CD8-positive, alpha-beta memory T cell (primary cell): Measurements from ENCODE around the gene TMPRSS3. TPM values are rescaled to one million over a fixed set of nuclear protein-coding genes. Genes with fewer than 3 reads are reported as not detected.

Experiments
- CTCF ChIA-PET: fragments of 350-600 bp; sonication (Branson Sonifier 250); formaldehyde crosslinking; loops from one replicate; lab custom pipeline; 2021; ENCODE audit warnings: antibody characterized with exemption; lab: Charles Lee
- POLR2A ChIA-PET: fragments of 350-600 bp; sonication (Branson Sonifier 250); formaldehyde crosslinking; loops from one replicate; lab custom pipeline; 2021; ENCODE audit warnings: antibody characterized with exemption; lab: Charles Lee
- DNase-seq, 5 donors: peaks; one replicate each; pipeline versions ENCODE4 v3.0.0 to v3.0.0-alpha.2; 2020 to 2022; ENCODE audit warnings: mixed read lengths in 1 of 5
- H3K27ac ChIP-seq: one replicate; pipeline ENCODE4 v1.7.0; 2013; ENCODE audit warnings: low read depth, mild to moderate bottlenecking, low read length, moderate library complexity
- H3K27me3 ChIP-seq: 2 replicates; pipeline ENCODE4 v1.7.0; 2013; ENCODE audit warnings: low read length, mild to moderate bottlenecking; ENCODE audit not compliant: insufficient read depth, poor library complexity, severe bottlenecking
- H3K36me3 ChIP-seq: 2 replicates; pipeline ENCODE4 v1.7.0; 2013; ENCODE audit warnings: mild to moderate bottlenecking, low read length, moderate library complexity; ENCODE audit not compliant: insufficient read depth
- H3K4me1 ChIP-seq: 2 replicates; pipeline ENCODE4 v1.7.0; 2013; ENCODE audit warnings: mild to moderate bottlenecking, low read length, moderate library complexity; ENCODE audit not compliant: insufficient read depth
- H3K4me3 ChIP-seq: 2 replicates; pipeline ENCODE4 v1.7.0; 2013; ENCODE audit warnings: mild to moderate bottlenecking, low read length
- H3K9me3 ChIP-seq: 2 replicates; pipeline ENCODE4 v1.7.0; 2013; ENCODE audit warnings: mild to moderate bottlenecking, low read length
- H3K27ac Mint-ChIP-seq, 8 donors: one replicate each; pipeline ENCODE4 v1.8.0; 2020 to 2021; ENCODE audit warnings: mixed read lengths in 8 of 8, mild to moderate bottlenecking in 6 of 8, inconsistent platforms in 3 of 8, moderate library complexity in 3 of 8
- H3K27me3 Mint-ChIP-seq, 2 donors: one replicate each; pipeline ENCODE4 v1.8.0; 2020 to 2021; ENCODE audit warnings: mixed read lengths in 2 of 2, mild to moderate bottlenecking in 1 of 2, moderate library complexity in 1 of 2
- H3K36me3 Mint-ChIP-seq, 3 donors: one replicate each; pipeline ENCODE4 v1.8.0; 2020 to 2021; ENCODE audit warnings: mixed read lengths in 3 of 3, inconsistent platforms in 1 of 3, mild to moderate bottlenecking in 1 of 3
- H3K4me1 Mint-ChIP-seq, 3 donors: one replicate each; pipeline ENCODE4 v1.8.0; 2020 to 2021; ENCODE audit warnings: mixed read lengths in 3 of 3, inconsistent platforms in 1 of 3, mild to moderate bottlenecking in 1 of 3
- H3K4me3 Mint-ChIP-seq, 7 donors: one replicate each; pipeline ENCODE4 v1.8.0; 2020 to 2021; ENCODE audit warnings: mixed read lengths in 7 of 7, mild to moderate bottlenecking in 6 of 7, moderate library complexity in 4 of 7, inconsistent platforms in 2 of 7
- H3K9me3 Mint-ChIP-seq, 5 donors: one replicate each; pipeline ENCODE4 v1.8.0; 2020 to 2022; ENCODE audit warnings: mixed read lengths in 5 of 5, mild to moderate bottlenecking in 3 of 5, moderate library complexity in 2 of 5, inconsistent platforms in 1 of 5
- polyA plus RNA-seq: library from polyadenylated mRNA; unstranded; fragments of 300-500 nt; fragmentation: Illumina TruSeq; gene quantifications from one replicate; pipeline ENCODE4 v1.2.3, GENCODE V29; 2021
- total RNA-seq, 2 experiments: library from RNA; stranded (reverse); gene quantifications; one replicate each; pipeline ENCODE4 v1.2.3, GENCODE V29; 2021

The TMPRSS3 gene
- total and polyA plus RNA-seq, 3 experiments from 2014 or later = 2.0 to 20.4 (median 19.6) TPM

GRCh38 chr21:42392731-42393442 lies 3.0 kb downstream of the TMPRSS3 start:
- Histone ChIP-seq H3K36me3 (no peaks in the 10 kb centered on the region), H3K4me3 (no peak overlapping the region), H3K27ac (no peak overlapping the region), H3K4me1 (peaks cover 39% of the 10 kb centered on the region), H3K27me3 (no peaks in the 10 kb centered on the region), H3K9me3 (no peaks in the 10 kb centered on the region)
- peak overlapping the region; percentile 1 to 90 (median 26) for H3K27ac Mint-ChIP-seq
- ChIA-PET POLR2A (interaction anchor here (2.4 kb wide), 1 partner anchor 11 kb away, joined by 19 read pairs; the partner anchor contains the start of gene UBASH3A), CTCF (interaction anchor here (0.7 to 2.5 kb wide), 4 partner anchors 11 to 55 kb away, joined by 3 to 12 read pairs (median 4); partner anchors contain the start of gene UBASH3A)
- H3K4me1 Mint-ChIP-seq = peaks cover 29 to 45% (median 41%) of the 10 kb centered on the region in 3 donors
- H3K9me3 Mint-ChIP-seq = no peaks in the 10 kb centered on the region
- peak overlapping the region; percentile 2 to 78 (median 48) for H3K4me3 Mint-ChIP-seq
- peak in 1 of 5 donors; percentile 63 for DNase-seq
- H3K27me3 Mint-ChIP-seq = peaks cover 0 to 5% of the 10 kb centered on the region in 2 donors
- no peaks in the 10 kb centered on the region for H3K36me3 Mint-ChIP-seq

- no peak overlapping the region for H3K4me3 ChIP-seq
- no peaks in the 10 kb centered on the region for H3K27me3 ChIP-seq
- no peak for DNase-seq
- H3K27ac ChIP-seq = no peak overlapping the region
- Mint-ChIP-seq H3K36me3 (peaks cover 0 to 2% (median 0%) of the 10 kb centered on the region in 3 donors), H3K4me3 (peak overlapping the region in 1 of 7 donors; percentile 36), H3K27ac (peak overlapping the region in 1 of 8 donors; percentile 77), H3K4me1 (peaks cover 29 to 43% (median 41%) of the 10 kb centered on the region in 3 donors), H3K9me3 (no peaks in the 10 kb centered on the region), H3K27me3 (peaks cover 0 to 7% of the 10 kb centered on the region in 2 donors)
- H3K9me3 ChIP-seq = no peaks in the 10 kb centered on the region
- no peaks in the 10 kb centered on the region for H3K36me3 ChIP-seq
- H3K4me1 ChIP-seq = peaks cover 35% of the 10 kb centered on the region
- POLR2A ChIA-PET = interaction anchor here (2.4 kb wide), 1 partner anchor 13 kb away, joined by 19 read pairs; the partner anchor contains the start of gene UBASH3A
- CTCF ChIA-PET = no interaction called here
Observed at GRCh38 chr21:42391297-42391696, 4.6 kb downstream of the TMPRSS3 start.

- H3K9me3 Mint-ChIP-seq = no peaks in the 10 kb centered on the region
- peaks cover 0 to 2% (median 0%) of the 10 kb centered on the region in 3 donors for H3K36me3 Mint-ChIP-seq
- no peak for DNase-seq
- CTCF ChIA-PET = no interaction called here
- H3K4me3 Mint-ChIP-seq = peak overlapping the region in 1 of 7 donors; percentile 45
- no peaks in the 10 kb centered on the region for H3K36me3 ChIP-seq
- POLR2A ChIA-PET = no interaction called here
- peaks cover 35% of the 10 kb centered on the region for H3K4me1 ChIP-seq
- no peaks in the 10 kb centered on the region for H3K27me3 ChIP-seq
- H3K27ac Mint-ChIP-seq = peak overlapping the region in 1 of 8 donors; percentile 39
- H3K27ac ChIP-seq = no peak overlapping the region
- peaks cover 29 to 43% (median 41%) of the 10 kb centered on the region in 3 donors for H3K4me1 Mint-ChIP-seq
- no peaks in the 10 kb centered on the region for H3K9me3 ChIP-seq
- no peak overlapping the region for H3K4me3 ChIP-seq
- peaks cover 0 to 7% of the 10 kb centered on the region in 2 donors for H3K27me3 Mint-ChIP-seq
Observed at GRCh38 chr21:42390696-42391095, 5.2 kb downstream of the TMPRSS3 start.

GRCh38 chr21:42390193-42390592 lies 5.7 kb downstream of the TMPRSS3 start:
- POLR2A ChIA-PET = no interaction called here
- no peak overlapping the region for H3K27ac ChIP-seq
- H3K36me3 ChIP-seq = no peaks in the 10 kb centered on the region
- no peak overlapping the region for H3K4me3 Mint-ChIP-seq
- no peaks in the 10 kb centered on the region for H3K27me3 ChIP-seq
- peaks cover 32 to 45% (median 44%) of the 10 kb centered on the region in 3 donors for H3K4me1 Mint-ChIP-seq
- no peaks in the 10 kb centered on the region for H3K9me3 ChIP-seq
- peaks cover 0 to 2% (median 0%) of the 10 kb centered on the region in 3 donors for H3K36me3 Mint-ChIP-seq
- peak overlapping the region in 1 of 8 donors; percentile 40 for H3K27ac Mint-ChIP-seq
- DNase-seq = no peak
- H3K9me3 Mint-ChIP-seq = no peaks in the 10 kb centered on the region
- H3K4me1 ChIP-seq = peaks cover 36% of the 10 kb centered on the region
- CTCF ChIA-PET = no interaction called here
- peaks cover 0 to 7% of the 10 kb centered on the region in 2 donors for H3K27me3 Mint-ChIP-seq
- no peak overlapping the region for H3K4me3 ChIP-seq

- POLR2A ChIA-PET = no interaction called here
Observed at GRCh38 chr21:42389449-42389835, 6.4 kb downstream of the TMPRSS3 start.

GRCh38 chr21:42388740-42389448 lies 7.0 kb downstream of the TMPRSS3 start:
- peaks cover 38 to 57% (median 48%) of the 10 kb centered on the region in 3 donors for H3K4me1 Mint-ChIP-seq
- H3K27me3 Mint-ChIP-seq = peaks cover 0 to 7% of the 10 kb centered on the region in 2 donors
- H3K27ac Mint-ChIP-seq = peak overlapping the region in 7 of 8 donors; percentile 23 to 87 (median 79)
- H3K4me1 ChIP-seq = peaks cover 45% of the 10 kb centered on the region
- H3K9me3 ChIP-seq = no peaks in the 10 kb centered on the region
- peaks cover 0 to 2% (median 0%) of the 10 kb centered on the region in 3 donors for H3K36me3 Mint-ChIP-seq
- H3K4me3 Mint-ChIP-seq = peak overlapping the region; percentile 23 to 83 (median 67)
- CTCF ChIA-PET = no interaction called here
- H3K9me3 Mint-ChIP-seq = peaks cover 0 to 3% (median 2%) of the 10 kb centered on the region in 5 donors
- POLR2A ChIA-PET = no interaction called here
- peak in 2 of 5 donors; percentile 17 to 25 for DNase-seq
- H3K27ac ChIP-seq = no peak overlapping the region
- H3K27me3 ChIP-seq = no peaks in the 10 kb centered on the region
- no peak overlapping the region for H3K4me3 ChIP-seq
- no peaks in the 10 kb centered on the region for H3K36me3 ChIP-seq

More at GRCh38 chr21:42389449-42389835, 6.4 kb downstream of the TMPRSS3 start:
- Histone ChIP-seq H3K27ac (no peak overlapping the region), H3K9me3 (no peaks in the 10 kb centered on the region), H3K27me3 (no peaks in the 10 kb centered on the region), H3K36me3 (no peaks in the 10 kb centered on the region), H3K4me1 (peaks cover 44% of the 10 kb centered on the region), H3K4me3 (no peak overlapping the region)
- CTCF ChIA-PET = no interaction called here
- Mint-ChIP-seq H3K36me3 (peaks cover 0 to 2% (median 0%) of the 10 kb centered on the region in 3 donors), H3K27me3 (peaks cover 0 to 7% of the 10 kb centered on the region in 2 donors), H3K27ac (peak overlapping the region in 6 of 8 donors; percentile 25 to 87 (median 80)), H3K4me1 (peaks cover 35 to 52% (median 48%) of the 10 kb centered on the region in 3 donors), H3K9me3 (peaks cover 0 to 3% (median 0%) of the 10 kb centered on the region in 5 donors), H3K4me3 (peak overlapping the region; percentile 13 to 83 (median 67))
- no peak for DNase-seq

- Histone ChIP-seq H3K4me3 (no peak overlapping the region), H3K27me3 (no peaks in the 10 kb centered on the region), H3K9me3 (no peaks in the 10 kb centered on the region), H3K4me1 (peaks cover 35% of the 10 kb centered on the region), H3K27ac (no peak overlapping the region), H3K36me3 (no peaks in the 10 kb centered on the region)
- POLR2A ChIA-PET = no interaction called here
- Mint-ChIP-seq H3K27ac (peak overlapping the region in 1 of 8 donors; percentile 79), H3K27me3 (peaks cover 0 to 7% of the 10 kb centered on the region in 2 donors), H3K4me3 (no peak overlapping the region), H3K9me3 (peaks cover 0 to 3% (median 2%) of the 10 kb centered on the region in 5 donors), H3K4me1 (peaks cover 33 to 51% (median 39%) of the 10 kb centered on the region in 3 donors), H3K36me3 (peaks cover 0 to 2% (median 0%) of the 10 kb centered on the region in 3 donors)
- DNase-seq = no peak
- CTCF ChIA-PET = no interaction called here
Observed at GRCh38 chr21:42387843-42388340, 8.0 kb downstream of the TMPRSS3 start.
